Natural killer cell (primary cell): ENCODE data around the gene MAN2A2. TPM values are rescaled to one million over a fixed set of nuclear protein-coding genes. Genes with fewer than 3 reads are reported as not detected.
A peak's percentile ranks its signal among the peaks of the same experiment; 100 is the strongest.

ENCODE experiments used
- ATAC-seq, 3 donors: fragments of 150-1000 bp in 2 of 3; fragments of 200-7000 bp in 1 of 3; cut with Tn5 transposase; 1 replicate in 1 of 3; 2 replicates in 2 of 3; pipeline ENCODE4 v1.10.0; 2021; ENCODE audit warnings: mild to moderate bottlenecking in 2 of 3, moderate library complexity in 2 of 3
- DNase-seq, 2 donors: peaks; one replicate each; pipeline versions ENCODE4 v3.0.0 to v3.0.0-alpha.2; 2013 to 2021; ENCODE audit warnings: mixed read lengths in 1 of 2
- H3K27ac ChIP-seq: one replicate; pipeline ENCODE4 v1.5.1; 2013; ENCODE audit warnings: mild to moderate bottlenecking, low read length
- H3K27me3 ChIP-seq: one replicate; pipeline ENCODE4 v1.6.1; 2013; ENCODE audit warnings: low read length; ENCODE audit not compliant: control insufficient read depth, insufficient read depth
- H3K36me3 ChIP-seq: one replicate; pipeline ENCODE4 v1.6.1; 2013; ENCODE audit warnings: low read length; ENCODE audit not compliant: control insufficient read depth, insufficient read depth
- H3K4me1 ChIP-seq: one replicate; pipeline ENCODE4 v1.6.1; 2013; ENCODE audit warnings: low read length; ENCODE audit not compliant: control insufficient read depth, insufficient read depth
- H3K4me3 ChIP-seq: one replicate; pipeline ENCODE4 v1.5.1; 2013; ENCODE audit warnings: low read length
- H3K9me3 ChIP-seq: one replicate; pipeline ENCODE4 v1.6.1; 2013; ENCODE audit warnings: low read length; ENCODE audit not compliant: control insufficient read depth, insufficient read depth
- H3K27ac Mint-ChIP-seq, 2 donors: one replicate each; pipeline ENCODE4 v1.8.0; 2022; ENCODE audit warnings: mild to moderate bottlenecking in 2 of 2, mixed read lengths in 2 of 2, moderate library complexity in 1 of 2
- H3K27me3 Mint-ChIP-seq, 2 donors: one replicate each; pipeline ENCODE4 v1.8.0; 2022; ENCODE audit warnings: low read depth in 2 of 2, mixed read lengths in 2 of 2
- H3K36me3 Mint-ChIP-seq: one replicate; pipeline ENCODE4 v1.8.0; 2022; ENCODE audit warnings: mixed read lengths
- H3K4me1 Mint-ChIP-seq, 2 donors: one replicate each; pipeline ENCODE4 v1.8.0; 2022; ENCODE audit warnings: mixed read lengths in 2 of 2
- H3K4me3 Mint-ChIP-seq: one replicate; pipeline ENCODE4 v1.8.0; 2022; ENCODE audit warnings: mild to moderate bottlenecking, moderate library complexity, mixed read lengths
- H3K9me3 Mint-ChIP-seq, 2 donors: one replicate each; pipeline ENCODE4 v1.8.0; 2022; ENCODE audit warnings: mixed read lengths in 2 of 2
- WGBS: methylation state at CpG from one replicate; pipeline ENCODE4 v1.1.7; 2013; ENCODE audit warnings: missing lambda C conversion rate; ENCODE audit not compliant: insufficient coverage; 5-methylcytosine and 5-hydroxymethylcytosine counted together
- intact Hi-C: fragments of 100-400 bp; cut with micrococcal nuclease; formaldehyde crosslinking; loops from one replicate; pipeline ENCODE4 v1.14.2; 2022
- total RNA-seq, 4 donors: library from RNA; stranded (reverse); fragments of 120-200 nt in 1 of 4; gene quantifications; one replicate each; pipeline versions ENCODE4 v1.2.3 to v1.2.4, GENCODE V29; 2013 to 2022
- TF ChIP-seq, protein P1 (sequence below): fragments of 200-600 bp; IDR thresholded peaks from one replicate; pipeline ENCODE4 v1.8.0; 2022; ENCODE audit warnings: antibody characterized with exemption

Gene MAN2A2
- total RNA-seq, 3 donors from 2014 or later (not counting 1 experiment from before 2014, with no cell fraction given): 158 to 200 (median 177) TPM

DNA sequence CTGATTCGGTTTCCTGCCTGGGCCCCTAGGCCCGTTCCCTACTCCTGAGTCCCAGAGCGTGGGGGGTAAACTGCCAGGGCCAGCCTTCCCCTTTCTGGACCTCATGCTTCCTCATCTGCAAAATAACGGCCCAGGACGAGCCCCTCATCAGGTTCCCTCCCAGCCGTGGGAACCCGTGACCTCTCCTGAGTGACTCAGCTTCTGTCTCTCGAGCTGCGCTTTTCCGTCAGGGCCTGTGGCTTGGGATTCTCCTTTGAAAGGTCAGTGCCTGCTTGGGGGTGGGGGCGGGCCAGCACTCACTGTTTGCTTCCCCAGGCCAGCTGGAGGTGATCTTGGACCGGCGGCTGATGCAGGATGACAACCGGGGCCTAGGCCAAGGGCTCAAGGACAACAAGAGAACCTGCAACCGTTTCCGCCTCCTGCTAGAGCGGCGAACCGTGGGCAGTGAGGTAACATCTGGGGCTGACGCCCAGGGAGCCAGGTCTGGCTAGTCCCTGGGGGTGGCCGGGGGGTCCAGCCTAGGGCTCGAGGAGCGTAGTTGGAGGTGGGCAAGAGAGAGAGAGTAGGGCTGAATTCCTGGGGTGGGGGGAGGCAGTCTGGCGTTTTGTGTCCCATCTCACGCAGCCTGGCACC, 12.8 kb downstream of the MAN2A2 start:
- no peaks in the 10 kb centered on the region for H3K27me3 ChIP-seq
- no peak overlapping the region for H3K4me3 ChIP-seq
- H3K9me3 ChIP-seq: no peaks in the 10 kb centered on the region
- no peak overlapping the region for H3K4me3 Mint-ChIP-seq
- TF ChIP-seq, protein P1, sequence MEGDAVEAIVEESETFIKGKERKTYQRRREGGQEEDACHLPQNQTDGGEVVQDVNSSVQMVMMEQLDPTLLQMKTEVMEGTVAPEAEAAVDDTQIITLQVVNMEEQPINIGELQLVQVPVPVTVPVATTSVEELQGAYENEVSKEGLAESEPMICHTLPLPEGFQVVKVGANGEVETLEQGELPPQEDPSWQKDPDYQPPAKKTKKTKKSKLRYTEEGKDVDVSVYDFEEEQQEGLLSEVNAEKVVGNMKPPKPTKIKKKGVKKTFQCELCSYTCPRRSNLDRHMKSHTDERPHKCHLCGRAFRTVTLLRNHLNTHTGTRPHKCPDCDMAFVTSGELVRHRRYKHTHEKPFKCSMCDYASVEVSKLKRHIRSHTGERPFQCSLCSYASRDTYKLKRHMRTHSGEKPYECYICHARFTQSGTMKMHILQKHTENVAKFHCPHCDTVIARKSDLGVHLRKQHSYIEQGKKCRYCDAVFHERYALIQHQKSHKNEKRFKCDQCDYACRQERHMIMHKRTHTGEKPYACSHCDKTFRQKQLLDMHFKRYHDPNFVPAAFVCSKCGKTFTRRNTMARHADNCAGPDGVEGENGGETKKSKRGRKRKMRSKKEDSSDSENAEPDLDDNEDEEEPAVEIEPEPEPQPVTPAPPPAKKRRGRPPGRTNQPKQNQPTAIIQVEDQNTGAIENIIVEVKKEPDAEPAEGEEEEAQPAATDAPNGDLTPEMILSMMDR: no peak
- ATAC-seq (peak in 2 of 3 donors; percentile 22 to 59), DNase-seq (no peak)
- H3K27ac Mint-ChIP-seq: peak overlapping the region in 1 of 2 donors; percentile 38
- H3K36me3 Mint-ChIP-seq: peaks cover 9% of the 10 kb centered on the region
- intact Hi-C loops: no loop called here
- H3K9me3 Mint-ChIP-seq: no peaks in the 10 kb centered on the region
- H3K27ac ChIP-seq: no peak overlapping the region
- no peaks in the 10 kb centered on the region for H3K27me3 Mint-ChIP-seq
- peaks cover 0 to 5% of the 10 kb centered on the region in 2 donors for H3K4me1 Mint-ChIP-seq
- H3K36me3 ChIP-seq: peaks cover 93% of the 10 kb centered on the region
- peaks cover 14% of the 10 kb centered on the region for H3K4me1 ChIP-seq
- WGBS: 75% methylated on average over 25 of the region's 25 CpGs

DNA sequence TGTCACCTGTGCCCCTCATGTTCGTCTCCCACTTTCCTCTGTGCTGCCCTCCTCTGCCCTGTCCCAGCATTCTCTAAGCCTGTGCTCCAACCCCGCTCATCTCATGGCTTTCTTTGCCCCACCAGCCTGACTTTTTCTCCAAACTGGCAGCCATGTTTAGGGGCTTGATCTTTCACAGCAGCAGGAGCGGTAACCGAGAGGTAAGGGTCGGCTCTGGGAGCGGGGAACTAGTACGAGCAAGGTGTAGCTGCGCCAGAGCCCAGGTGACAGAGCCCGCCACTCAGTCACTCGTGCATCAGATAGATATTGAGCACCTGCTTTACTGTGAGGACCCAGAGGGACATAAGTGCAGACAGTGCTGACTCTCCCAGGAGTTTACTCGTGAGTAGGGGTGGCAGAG, 13.4 kb downstream of the MAN2A2 start:
- H3K27ac Mint-ChIP-seq: peak overlapping the region in 1 of 2 donors; percentile 12
- Histone ChIP-seq H3K9me3 (no peaks in the 10 kb centered on the region), H3K27me3 (no peaks in the 10 kb centered on the region), H3K4me3 (no peak overlapping the region), H3K4me1 (peaks cover 14% of the 10 kb centered on the region), H3K36me3 (peaks cover 92% of the 10 kb centered on the region), H3K27ac (no peak overlapping the region)
- no peak for ATAC-seq
- DNase-seq: no peak
- peaks cover 0 to 5% of the 10 kb centered on the region in 2 donors for H3K4me1 Mint-ChIP-seq
- peaks cover 15% of the 10 kb centered on the region for H3K36me3 Mint-ChIP-seq
- H3K4me3 Mint-ChIP-seq: no peak overlapping the region
- TF ChIP-seq, protein P1: no peak
- no peaks in the 10 kb centered on the region for H3K27me3 Mint-ChIP-seq
- intact Hi-C loops: no loop called here
- no peaks in the 10 kb centered on the region for H3K9me3 Mint-ChIP-seq
- WGBS: 79% methylated on average over 11 of the region's 11 CpGs

DNA sequence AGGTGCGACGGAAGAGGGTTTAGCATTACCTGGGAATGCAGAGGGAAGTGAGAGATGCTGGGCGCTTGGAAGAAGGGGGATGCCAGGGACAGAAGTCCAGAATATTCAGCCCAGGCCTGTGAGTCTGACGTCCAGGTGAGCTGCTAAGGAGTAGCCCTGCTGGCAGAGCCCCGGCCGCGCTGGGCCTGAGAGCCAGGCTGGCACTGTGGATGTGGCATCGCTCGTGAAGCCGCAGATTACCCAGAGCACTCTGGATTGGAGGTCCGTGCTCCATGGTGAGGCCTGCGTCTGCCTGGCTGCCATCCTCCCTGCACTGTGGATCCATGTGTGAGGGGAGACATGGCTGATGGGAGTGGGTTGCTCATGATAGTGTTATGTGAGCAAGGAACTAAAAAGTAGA, 14.5 kb downstream of the MAN2A2 start:
- peaks cover 0 to 5% of the 10 kb centered on the region in 2 donors for H3K4me1 Mint-ChIP-seq
- DNase-seq: no peak
- Histone ChIP-seq H3K4me3 (no peak overlapping the region), H3K27me3 (no peaks in the 10 kb centered on the region), H3K36me3 (peaks cover 83% of the 10 kb centered on the region), H3K4me1 (peaks cover 14% of the 10 kb centered on the region), H3K9me3 (no peaks in the 10 kb centered on the region), H3K27ac (no peak overlapping the region)
- no peak overlapping the region for H3K4me3 Mint-ChIP-seq
- intact Hi-C loops: no loop called here
- peaks cover 15% of the 10 kb centered on the region for H3K36me3 Mint-ChIP-seq
- ATAC-seq: no peak
- 98% methylated on average over 12 of the region's 12 CpGs for WGBS
- no peaks in the 10 kb centered on the region for H3K27me3 Mint-ChIP-seq
- H3K9me3 Mint-ChIP-seq: no peaks in the 10 kb centered on the region
- H3K27ac Mint-ChIP-seq: no peak overlapping the region
- TF ChIP-seq, protein P1: no peak
